ENCODE data around the gene ANXA11.
"Not testable (repeated sequence)": the region's sequence is repeated elsewhere in the genome, so short reads cannot be mapped to it uniquely, and the experiment has no call there.

ANXA11 gene

DNA sequence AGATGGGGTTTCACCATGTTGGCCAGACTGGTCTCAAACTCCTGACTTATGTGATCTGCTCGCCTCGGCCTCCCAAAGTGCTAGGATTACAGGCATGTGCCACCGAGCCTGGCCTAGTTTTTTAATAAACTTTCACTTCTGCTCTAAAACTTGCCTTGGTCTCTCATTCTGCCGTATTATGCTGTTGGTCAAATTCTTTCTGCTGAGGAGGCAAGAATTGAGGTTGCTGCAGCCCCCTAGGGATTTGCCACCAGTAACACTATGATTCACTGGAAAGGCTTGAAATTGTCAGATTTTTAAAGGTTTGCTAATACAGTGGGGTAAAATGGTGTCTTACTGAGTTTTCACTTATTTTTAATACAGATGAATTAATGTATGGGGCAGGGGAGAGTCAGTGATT is 21.4 kb upstream of the ANXA11 start:
- H3K27ac ChIP-seq (ENCODE audit: extremely low read depth, low read depth, low read length); POLR2A ChIA-PET; H3K9me3 ChIP-seq (ENCODE audit: control insufficient read depth, insufficient read depth, low read depth, low read length); CTCF ChIA-PET; H3K4me1 ChIP-seq (ENCODE audit: control insufficient read depth, insufficient read depth, low read length); H3K36me3 ChIP-seq (ENCODE audit: control insufficient read depth in 2 of 2, insufficient read depth in 1 of 2, low read length in 2 of 2); H3K4me3 ChIP-seq (ENCODE audit: low read depth, low read length): not testable (repeated sequence)

DNA sequence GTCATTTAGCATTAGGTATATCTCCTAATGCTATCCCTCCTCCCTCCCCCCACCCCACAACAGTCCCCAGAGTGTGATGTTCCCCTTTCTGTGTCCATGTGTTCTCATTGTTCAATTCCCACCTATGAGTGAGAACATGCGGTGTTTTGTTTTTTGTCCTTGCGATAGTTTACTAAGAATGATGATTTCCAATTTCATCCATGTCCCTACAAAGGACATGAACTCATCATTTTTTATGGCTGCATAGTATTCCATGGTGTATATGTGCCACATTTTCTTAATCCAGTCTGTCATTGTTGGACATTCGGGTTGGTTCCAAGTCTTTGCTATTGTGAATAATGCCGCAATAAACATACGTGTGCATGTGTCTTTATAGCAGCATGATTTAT is 17.7 kb upstream of the ANXA11 start:
- H3K4me3 ChIP-seq (ENCODE audit: low read depth, low read length); H3K36me3 ChIP-seq (ENCODE audit: control insufficient read depth in 2 of 2, insufficient read depth in 1 of 2, low read length in 2 of 2); H3K4me1 ChIP-seq (ENCODE audit: control insufficient read depth, insufficient read depth, low read length); H3K9me3 ChIP-seq (ENCODE audit: control insufficient read depth, insufficient read depth, low read depth, low read length); H3K27ac ChIP-seq (ENCODE audit: extremely low read depth, low read depth, low read length); POLR2A ChIA-PET: not testable (repeated sequence)
- peak; percentile 85 for TF ChIP-seq ZNF146 (tag by site-specific recombination; IDR thresholded peaks at IDR 0.05)
- CTCF ChIA-PET, result interaction anchor here (0.6 to 3.8 kb wide), 9 partner anchors 19 to 717 kb away, joined by 3 to 43 read pairs (median 5); no protein-coding TSS in a partner anchor

DNA sequence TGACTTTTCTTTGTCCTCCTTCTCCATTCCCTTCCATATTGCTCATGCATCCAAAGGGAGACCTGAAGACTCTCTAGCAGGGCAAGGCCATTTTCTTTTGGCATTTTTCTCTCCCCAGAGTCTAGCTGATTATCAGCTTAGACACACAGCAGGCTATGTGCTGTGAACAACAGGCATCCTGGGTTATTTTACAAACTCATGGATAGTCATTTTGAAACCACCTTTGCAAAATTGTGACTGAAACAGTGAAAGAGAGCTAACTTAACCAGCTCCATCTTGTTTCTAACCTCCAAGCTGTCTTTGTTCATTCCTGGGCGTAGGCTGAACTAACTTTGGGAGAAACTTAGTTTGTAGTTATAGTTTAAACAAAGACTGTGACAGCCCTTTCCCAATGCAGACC is 13.5 kb upstream of the ANXA11 start:
- POLR2A ChIA-PET; H3K27ac ChIP-seq (ENCODE audit: extremely low read depth, low read depth, low read length); H3K9me3 ChIP-seq (ENCODE audit: control insufficient read depth, insufficient read depth, low read depth, low read length); H3K4me1 ChIP-seq (ENCODE audit: control insufficient read depth, insufficient read depth, low read length); CTCF ChIA-PET; H3K4me3 ChIP-seq (ENCODE audit: low read depth, low read length); H3K36me3 ChIP-seq (ENCODE audit: control insufficient read depth in 2 of 2, insufficient read depth in 1 of 2, low read length in 2 of 2): not testable (repeated sequence)

DNA sequence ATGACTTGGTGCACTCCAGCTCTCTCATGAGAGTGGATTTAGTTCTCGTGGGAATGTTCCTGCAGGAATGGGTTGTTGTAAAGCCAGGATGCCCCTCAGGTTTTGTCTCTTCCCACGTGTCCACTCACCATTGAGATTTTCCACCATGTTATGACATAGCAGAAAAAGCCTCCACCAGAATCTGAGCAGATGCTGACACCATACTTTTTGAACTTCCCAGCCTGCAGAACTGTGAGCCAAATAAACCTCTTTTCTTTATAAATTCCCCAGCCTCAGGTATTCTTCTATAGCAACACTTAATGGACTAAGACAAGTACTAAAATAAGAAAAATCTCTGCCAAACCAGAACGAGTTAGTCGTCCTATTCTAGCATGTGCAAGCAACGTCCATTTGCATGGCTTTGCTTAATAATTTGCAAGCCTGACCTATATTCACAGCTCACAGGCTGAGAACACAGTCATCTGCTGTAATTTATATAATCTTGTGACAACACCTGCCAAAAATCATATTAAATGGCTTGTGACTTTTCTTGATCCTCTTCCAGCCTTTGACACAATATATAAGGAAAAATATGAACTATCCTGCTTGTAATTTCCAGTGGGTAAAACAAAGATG is 9.1 kb upstream of the ANXA11 start:
- POLR2A ChIA-PET; H3K4me3 ChIP-seq (ENCODE audit: low read depth, low read length); H3K36me3 ChIP-seq (ENCODE audit: control insufficient read depth in 2 of 2, insufficient read depth in 1 of 2, low read length in 2 of 2); H3K4me1 ChIP-seq (ENCODE audit: control insufficient read depth, insufficient read depth, low read length); CTCF ChIA-PET; H3K27ac ChIP-seq (ENCODE audit: extremely low read depth, low read depth, low read length); H3K9me3 ChIP-seq (ENCODE audit: control insufficient read depth, insufficient read depth, low read depth, low read length): not testable (repeated sequence)

DNA sequence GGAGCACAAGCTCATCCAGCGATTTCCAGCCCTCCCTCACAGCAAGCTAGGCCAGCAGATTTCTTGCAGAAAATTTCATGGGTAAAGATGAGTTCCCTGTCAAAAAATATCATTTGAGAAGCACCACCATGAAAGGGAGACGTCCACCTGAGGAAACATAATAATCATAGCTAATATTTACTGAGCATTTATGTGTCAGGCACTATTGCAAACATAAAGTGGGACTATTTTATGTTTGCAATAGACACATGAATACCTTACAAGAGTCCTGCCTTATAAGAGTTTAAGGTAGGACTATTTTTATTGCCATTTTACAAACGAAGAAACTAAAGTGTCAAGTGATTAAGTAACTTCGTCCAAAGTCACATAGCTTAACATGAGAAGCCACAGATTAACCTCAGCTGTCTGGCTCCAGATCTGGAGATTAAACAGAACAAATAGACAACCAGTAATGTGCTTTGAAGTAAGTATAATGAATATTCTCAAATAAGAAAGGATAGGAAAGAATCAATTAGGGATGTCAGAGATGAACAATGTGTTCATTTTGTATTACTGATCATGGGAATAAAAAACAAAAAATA is 7.3 kb upstream of the ANXA11 start:
- H3K36me3 ChIP-seq (ENCODE audit: control insufficient read depth in 2 of 2, insufficient read depth in 1 of 2, low read length in 2 of 2); H3K9me3 ChIP-seq (ENCODE audit: control insufficient read depth, insufficient read depth, low read depth, low read length); H3K4me3 ChIP-seq (ENCODE audit: low read depth, low read length); H3K27ac ChIP-seq (ENCODE audit: extremely low read depth, low read depth, low read length); POLR2A ChIA-PET; H3K4me1 ChIP-seq (ENCODE audit: control insufficient read depth, insufficient read depth, low read length): not testable (repeated sequence)
- CTCF ChIA-PET, result interaction anchor here (0.8 kb wide), 1 partner anchor 69 kb away, joined by 6 read pairs; no protein-coding TSS in a partner anchor

DNA sequence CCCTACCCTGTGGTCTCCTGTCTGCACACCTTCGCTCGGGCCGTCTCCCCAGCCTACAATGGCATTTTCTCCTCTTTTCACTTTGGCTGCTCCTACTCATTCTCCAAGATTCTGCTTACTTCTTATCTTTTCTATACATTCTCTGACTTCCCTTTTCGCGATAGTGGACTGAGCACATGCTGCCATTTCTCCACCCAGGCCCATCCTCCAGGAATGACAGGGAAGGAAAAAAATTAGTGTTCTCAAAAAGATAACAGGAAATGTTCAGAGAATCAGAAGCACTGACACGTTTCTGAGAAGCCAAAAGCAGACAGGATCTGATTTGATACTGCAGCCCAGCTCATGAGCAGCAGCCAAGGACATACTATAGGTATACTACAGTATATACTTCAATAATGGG is 6.4 kb upstream of the ANXA11 start:
- ChIA-PET CTCF (no interaction called here), POLR2A (no interaction called here)
- no peak overlapping the region for H3K27ac ChIP-seq (ENCODE audit: extremely low read depth, low read depth, low read length)
- no peak overlapping the region for H3K4me3 ChIP-seq (ENCODE audit: low read depth, low read length)
- no peaks in the 10 kb centered on the region for H3K4me1 ChIP-seq (ENCODE audit: control insufficient read depth, insufficient read depth, low read length)
- H3K9me3 ChIP-seq (ENCODE audit: control insufficient read depth, insufficient read depth, low read depth, low read length), result no peaks in the 10 kb centered on the region
- H3K36me3 ChIP-seq (ENCODE audit: control insufficient read depth in 2 of 2, insufficient read depth in 1 of 2, low read length in 2 of 2), result no peaks in the 10 kb centered on the region
- TF ChIP-seq, protein P1, sequence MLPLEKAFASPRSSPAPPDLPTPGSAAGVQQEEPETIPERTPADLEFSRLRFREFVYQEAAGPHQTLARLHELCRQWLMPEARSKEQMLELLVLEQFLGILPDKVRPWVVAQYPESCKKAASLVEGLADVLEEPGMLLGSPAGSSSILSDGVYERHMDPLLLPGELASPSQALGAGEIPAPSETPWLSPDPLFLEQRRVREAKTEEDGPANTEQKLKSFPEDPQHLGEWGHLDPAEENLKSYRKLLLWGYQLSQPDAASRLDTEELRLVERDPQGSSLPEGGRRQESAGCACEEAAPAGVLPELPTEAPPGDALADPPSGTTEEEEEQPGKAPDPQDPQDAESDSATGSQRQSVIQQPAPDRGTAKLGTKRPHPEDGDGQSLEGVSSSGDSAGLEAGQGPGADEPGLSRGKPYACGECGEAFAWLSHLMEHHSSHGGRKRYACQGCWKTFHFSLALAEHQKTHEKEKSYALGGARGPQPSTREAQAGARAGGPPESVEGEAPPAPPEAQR (tag by site-specific recombination; IDR thresholded peaks at IDR 0.05), result no peak
- TF ChIP-seq HOXC10 (CRISPR knock-in tag; IDR thresholded peaks at IDR 0.05) (no peak), ZNF184 (tag by site-specific recombination; IDR thresholded peaks at IDR 0.05) (no peak), MZF1 (tag by site-specific recombination; IDR thresholded peaks at IDR 0.05; ENCODE audit: borderline replicate concordance) (no peak), MYNN (tag by site-specific recombination; IDR thresholded peaks at IDR 0.05; ENCODE audit: borderline replicate concordance) (no peak), ZNF558 (tag by site-specific recombination; IDR thresholded peaks at IDR 0.05) (no peak), ZNF138 (tag by site-specific recombination; IDR thresholded peaks at IDR 0.05; ENCODE audit: borderline replicate concordance) (no peak)
- TF ChIP-seq, protein P2, sequence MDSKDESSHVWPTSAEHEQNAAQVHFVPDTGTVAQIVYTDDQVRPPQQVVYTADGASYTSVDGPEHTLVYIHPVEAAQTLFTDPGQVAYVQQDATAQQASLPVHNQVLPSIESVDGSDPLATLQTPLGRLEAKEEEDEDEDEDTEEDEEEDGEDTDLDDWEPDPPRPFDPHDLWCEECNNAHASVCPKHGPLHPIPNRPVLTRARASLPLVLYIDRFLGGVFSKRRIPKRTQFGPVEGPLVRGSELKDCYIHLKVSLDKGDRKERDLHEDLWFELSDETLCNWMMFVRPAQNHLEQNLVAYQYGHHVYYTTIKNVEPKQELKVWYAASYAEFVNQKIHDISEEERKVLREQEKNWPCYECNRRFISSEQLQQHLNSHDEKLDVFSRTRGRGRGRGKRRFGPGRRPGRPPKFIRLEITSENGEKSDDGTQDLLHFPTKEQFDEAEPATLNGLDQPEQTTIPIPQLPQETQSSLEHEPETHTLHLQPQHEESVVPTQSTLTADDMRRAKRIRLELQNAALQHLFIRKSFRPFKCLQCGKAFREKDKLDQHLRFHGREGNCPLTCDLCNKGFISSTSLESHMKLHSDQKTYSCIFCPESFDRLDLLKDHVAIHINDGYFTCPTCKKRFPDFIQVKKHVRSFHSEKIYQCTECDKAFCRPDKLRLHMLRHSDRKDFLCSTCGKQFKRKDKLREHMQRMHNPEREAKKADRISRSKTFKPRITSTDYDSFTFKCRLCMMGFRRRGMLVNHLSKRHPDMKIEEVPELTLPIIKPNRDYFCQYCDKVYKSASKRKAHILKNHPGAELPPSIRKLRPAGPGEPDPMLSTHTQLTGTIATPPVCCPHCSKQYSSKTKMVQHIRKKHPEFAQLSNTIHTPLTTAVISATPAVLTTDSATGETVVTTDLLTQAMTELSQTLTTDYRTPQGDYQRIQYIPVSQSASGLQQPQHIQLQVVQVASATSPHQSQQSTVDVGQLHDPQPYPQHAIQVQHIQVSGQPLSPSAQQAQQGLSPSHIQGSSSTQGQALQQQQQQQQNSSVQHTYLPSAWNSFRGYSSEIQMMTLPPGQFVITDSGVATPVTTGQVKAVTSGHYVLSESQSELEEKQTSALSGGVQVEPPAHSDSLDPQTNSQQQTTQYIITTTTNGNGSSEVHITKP (tag by site-specific recombination; IDR thresholded peaks at IDR 0.05), result no peak
- TF ChIP-seq, protein P3, sequence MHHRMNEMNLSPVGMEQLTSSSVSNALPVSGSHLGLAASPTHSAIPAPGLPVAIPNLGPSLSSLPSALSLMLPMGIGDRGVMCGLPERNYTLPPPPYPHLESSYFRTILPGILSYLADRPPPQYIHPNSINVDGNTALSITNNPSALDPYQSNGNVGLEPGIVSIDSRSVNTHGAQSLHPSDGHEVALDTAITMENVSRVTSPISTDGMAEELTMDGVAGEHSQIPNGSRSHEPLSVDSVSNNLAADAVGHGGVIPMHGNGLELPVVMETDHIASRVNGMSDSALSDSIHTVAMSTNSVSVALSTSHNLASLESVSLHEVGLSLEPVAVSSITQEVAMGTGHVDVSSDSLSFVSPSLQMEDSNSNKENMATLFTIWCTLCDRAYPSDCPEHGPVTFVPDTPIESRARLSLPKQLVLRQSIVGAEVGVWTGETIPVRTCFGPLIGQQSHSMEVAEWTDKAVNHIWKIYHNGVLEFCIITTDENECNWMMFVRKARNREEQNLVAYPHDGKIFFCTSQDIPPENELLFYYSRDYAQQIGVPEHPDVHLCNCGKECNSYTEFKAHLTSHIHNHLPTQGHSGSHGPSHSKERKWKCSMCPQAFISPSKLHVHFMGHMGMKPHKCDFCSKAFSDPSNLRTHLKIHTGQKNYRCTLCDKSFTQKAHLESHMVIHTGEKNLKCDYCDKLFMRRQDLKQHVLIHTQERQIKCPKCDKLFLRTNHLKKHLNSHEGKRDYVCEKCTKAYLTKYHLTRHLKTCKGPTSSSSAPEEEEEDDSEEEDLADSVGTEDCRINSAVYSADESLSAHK (tag by site-specific recombination; IDR thresholded peaks at IDR 0.05), result no peak
- TF ChIP-seq, protein P4, sequence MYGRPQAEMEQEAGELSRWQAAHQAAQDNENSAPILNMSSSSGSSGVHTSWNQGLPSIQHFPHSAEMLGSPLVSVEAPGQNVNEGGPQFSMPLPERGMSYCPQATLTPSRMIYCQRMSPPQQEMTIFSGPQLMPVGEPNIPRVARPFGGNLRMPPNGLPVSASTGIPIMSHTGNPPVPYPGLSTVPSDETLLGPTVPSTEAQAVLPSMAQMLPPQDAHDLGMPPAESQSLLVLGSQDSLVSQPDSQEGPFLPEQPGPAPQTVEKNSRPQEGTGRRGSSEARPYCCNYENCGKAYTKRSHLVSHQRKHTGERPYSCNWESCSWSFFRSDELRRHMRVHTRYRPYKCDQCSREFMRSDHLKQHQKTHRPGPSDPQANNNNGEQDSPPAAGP (tag by site-specific recombination; IDR thresholded peaks at IDR 0.05), result no peak

Data from HEK293 (cell line).